Liver (tissue), 9 donors: Measurements from ENCODE around the gene GRID1. TPM values are rescaled to one million over a fixed set of nuclear protein-coding genes. Genes with fewer than 3 reads are reported as not detected.

ENCODE experiments used
- DNase-seq: peaks from one replicate; pipeline ENCODE4 v3.0.0-alpha.2; 2017; ENCODE audit warnings: low spot score
- H3K27ac ChIP-seq, 2 donors: one replicate each; pipeline ENCODE4 v1.7.0; 2013; ENCODE audit warnings: inconsistent platforms in 2 of 2, low read length in 2 of 2, control low read depth in 1 of 2, low read depth in 1 of 2, mild to moderate bottlenecking in 1 of 2
- H3K27me3 ChIP-seq, 4 donors: one replicate each; pipeline versions ENCODE4 v1.6.1 to v1.7.0; 2013; ENCODE audit warnings: low read length in 3 of 4, inconsistent platforms in 1 of 4, mild to moderate bottlenecking in 1 of 4, moderate library complexity in 1 of 4; ENCODE audit not compliant: control insufficient read depth in 4 of 4, insufficient read depth in 4 of 4
- H3K36me3 ChIP-seq, 4 donors: one replicate each; pipeline versions ENCODE4 v1.6.1 to v1.7.0; 2013; ENCODE audit warnings: low read length in 3 of 4, mild to moderate bottlenecking in 3 of 4, low read depth in 1 of 4, moderate library complexity in 1 of 4; ENCODE audit not compliant: control insufficient read depth in 4 of 4, insufficient read depth in 3 of 4
- H3K4me1 ChIP-seq, 4 donors: one replicate each; pipeline versions ENCODE4 v1.6.1 to v1.7.0; 2013; ENCODE audit warnings: low read length in 3 of 4, mild to moderate bottlenecking in 3 of 4, moderate library complexity in 1 of 4; ENCODE audit not compliant: control insufficient read depth in 4 of 4, insufficient read depth in 4 of 4
- H3K4me3 ChIP-seq, 3 donors: one replicate each; pipeline versions ENCODE4 v1.6.1 to v1.7.0; 2013; ENCODE audit warnings: low read length in 3 of 3, control low read depth in 1 of 3, low read depth in 1 of 3, mild to moderate bottlenecking in 1 of 3
- H3K9ac ChIP-seq, 2 donors: one replicate each; pipeline ENCODE4 v1.7.0; 2013; ENCODE audit warnings: low read length in 2 of 2, mild to moderate bottlenecking in 2 of 2, moderate library complexity in 2 of 2, control low read depth in 1 of 2, low read depth in 1 of 2
- H3K9me3 ChIP-seq, 4 donors: one replicate each; pipeline versions ENCODE4 v1.6.1 to v1.7.0; 2013; ENCODE audit warnings: low read length in 3 of 4; ENCODE audit not compliant: control insufficient read depth in 4 of 4
- EGR1 ChIP-seq, 2 donors: IDR thresholded peaks; 2 replicates each; pipeline ENCODE4 v1.6.1; 2016 to 2018; ENCODE audit warnings: antibody characterized with exemption in 2 of 2, low read depth in 2 of 2
- FOXA2 ChIP-seq: IDR thresholded peaks from 2 replicates; pipeline ENCODE4 v1.6.1; 2016; ENCODE audit warnings: antibody characterized with exemption
- HNF4A ChIP-seq, 2 donors: conservative IDR thresholded peaks; 2 replicates each; pipeline ENCODE4 v1.6.1; 2016; ENCODE audit warnings: antibody characterized with exemption in 2 of 2, mild to moderate bottlenecking in 2 of 2
- HNF4G ChIP-seq: IDR thresholded peaks from 2 replicates; pipeline ENCODE4 v1.6.1; 2016; ENCODE audit warnings: antibody characterized with exemption
- JUND ChIP-seq, 2 donors: IDR thresholded peaks; 2 replicates each; pipeline ENCODE4 v1.6.1; 2016; ENCODE audit warnings: antibody characterized with exemption in 2 of 2
- NR2F2 ChIP-seq: IDR thresholded peaks from 2 replicates; pipeline ENCODE4 v1.6.1; 2016; ENCODE audit warnings: antibody characterized with exemption
- RAD21 ChIP-seq, 2 donors: IDR thresholded peaks; 2 replicates each; pipeline ENCODE4 v1.6.1; 2016; ENCODE audit warnings: antibody characterized with exemption in 2 of 2, mild to moderate bottlenecking in 2 of 2
- RXRA ChIP-seq, 2 donors: IDR thresholded peaks; 2 replicates each; pipeline ENCODE4 v1.6.1; 2017 to 2018; ENCODE audit warnings: antibody characterized with exemption in 2 of 2, mild to moderate bottlenecking in 1 of 2
- SP1 ChIP-seq: IDR thresholded peaks from 2 replicates; pipeline ENCODE4 v1.6.1; 2018; ENCODE audit warnings: antibody characterized with exemption, mild to moderate bottlenecking
- YY1 ChIP-seq: IDR thresholded peaks from 2 replicates; pipeline ENCODE4 v1.6.1; 2016; ENCODE audit warnings: antibody characterized with exemption, mild to moderate bottlenecking
- WGBS: extraction: QIAGEN DNeasy Blood & Tissue Kit; methylation state at CpG from one replicate; pipeline ENCODE4 v1.1.7; 2013; 5-methylcytosine and 5-hydroxymethylcytosine counted together
- polyA plus RNA-seq, 2 donors: library from polyadenylated mRNA; stranded (reverse) in 1 of 2; unstranded in 1 of 2; fragments of 200-250 nt in 1 of 2; fragments of >200 nt in 1 of 2; fragmentation: Nextera tagmentation in 1 of 2; extraction: Ambion mirVana in 1 of 2; gene quantifications; one replicate each; pipeline versions ENCODE4 v1.2.1 to v1.2.3, GENCODE V29; 2013 to 2015
- total RNA-seq, 2 donors: library from RNA; depleted of rRNA; stranded (reverse); fragments of >200 nt; gene quantifications; one replicate each; pipeline ENCODE4 v1.2.3, GENCODE V29; 2014
- TF ChIP-seq, protein P1 (sequence below): IDR thresholded peaks from 2 replicates; pipeline ENCODE4 v1.6.1; 2016; ENCODE audit warnings: antibody characterized with exemption
- TF ChIP-seq, protein P2 (sequence below): IDR thresholded peaks from 2 replicates; pipeline ENCODE4 v1.6.1; 2016; ENCODE audit warnings: antibody characterized with exemption, mild to moderate bottlenecking
- TF ChIP-seq, protein P3 (sequence below): IDR thresholded peaks from 2 replicates; pipeline ENCODE4 v1.6.1; 2016; ENCODE audit warnings: antibody characterized with exemption
- TF ChIP-seq, protein P4 (sequence below): fragments of 150-350 bp; IDR thresholded peaks from 2 replicates; pipeline ENCODE4 v1.5.1; 2017; ENCODE audit warnings: improper control_type of control experiment, low read depth, low read length; ENCODE audit not compliant: missing input control
- donor health status: healthy.
- donor health status: healthy.
- donor health status: healthy.
- donor health status: healthy.
- donor health status: healthy.

Gene GRID1
- total and polyA plus RNA-seq, 4 donors: 0.09 to 0.17 (median 0.14) TPM; not detected in 1

DNA sequence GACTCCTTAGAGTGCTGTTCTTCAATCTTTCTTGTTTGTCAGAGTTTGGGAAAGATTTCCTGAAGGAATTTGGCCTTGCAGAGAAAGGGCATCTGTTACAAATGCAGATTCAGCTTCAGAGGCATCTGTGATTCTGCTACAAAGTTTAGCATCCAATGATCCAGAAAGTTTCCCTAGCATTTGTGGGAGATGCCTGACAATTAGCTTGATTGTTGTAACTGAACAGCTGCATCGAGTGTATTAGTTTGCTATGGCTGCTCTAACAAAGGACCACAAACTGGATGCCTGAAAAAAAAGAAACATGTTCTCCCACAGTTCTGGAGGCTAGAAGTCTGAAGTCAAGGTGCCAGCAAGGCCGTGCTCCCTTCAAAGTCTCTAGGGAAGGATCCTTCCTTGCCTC is 365.1 kb downstream of the GRID1 start (continued):
- TF ChIP-seq, protein P1, sequence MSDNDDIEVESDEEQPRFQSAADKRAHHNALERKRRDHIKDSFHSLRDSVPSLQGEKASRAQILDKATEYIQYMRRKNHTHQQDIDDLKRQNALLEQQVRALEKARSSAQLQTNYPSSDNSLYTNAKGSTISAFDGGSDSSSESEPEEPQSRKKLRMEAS: no peak
- TF ChIP-seq HNF4A (conservative IDR thresholded peaks at IDR 0.05): no peak
- TF ChIP-seq, protein P2, sequence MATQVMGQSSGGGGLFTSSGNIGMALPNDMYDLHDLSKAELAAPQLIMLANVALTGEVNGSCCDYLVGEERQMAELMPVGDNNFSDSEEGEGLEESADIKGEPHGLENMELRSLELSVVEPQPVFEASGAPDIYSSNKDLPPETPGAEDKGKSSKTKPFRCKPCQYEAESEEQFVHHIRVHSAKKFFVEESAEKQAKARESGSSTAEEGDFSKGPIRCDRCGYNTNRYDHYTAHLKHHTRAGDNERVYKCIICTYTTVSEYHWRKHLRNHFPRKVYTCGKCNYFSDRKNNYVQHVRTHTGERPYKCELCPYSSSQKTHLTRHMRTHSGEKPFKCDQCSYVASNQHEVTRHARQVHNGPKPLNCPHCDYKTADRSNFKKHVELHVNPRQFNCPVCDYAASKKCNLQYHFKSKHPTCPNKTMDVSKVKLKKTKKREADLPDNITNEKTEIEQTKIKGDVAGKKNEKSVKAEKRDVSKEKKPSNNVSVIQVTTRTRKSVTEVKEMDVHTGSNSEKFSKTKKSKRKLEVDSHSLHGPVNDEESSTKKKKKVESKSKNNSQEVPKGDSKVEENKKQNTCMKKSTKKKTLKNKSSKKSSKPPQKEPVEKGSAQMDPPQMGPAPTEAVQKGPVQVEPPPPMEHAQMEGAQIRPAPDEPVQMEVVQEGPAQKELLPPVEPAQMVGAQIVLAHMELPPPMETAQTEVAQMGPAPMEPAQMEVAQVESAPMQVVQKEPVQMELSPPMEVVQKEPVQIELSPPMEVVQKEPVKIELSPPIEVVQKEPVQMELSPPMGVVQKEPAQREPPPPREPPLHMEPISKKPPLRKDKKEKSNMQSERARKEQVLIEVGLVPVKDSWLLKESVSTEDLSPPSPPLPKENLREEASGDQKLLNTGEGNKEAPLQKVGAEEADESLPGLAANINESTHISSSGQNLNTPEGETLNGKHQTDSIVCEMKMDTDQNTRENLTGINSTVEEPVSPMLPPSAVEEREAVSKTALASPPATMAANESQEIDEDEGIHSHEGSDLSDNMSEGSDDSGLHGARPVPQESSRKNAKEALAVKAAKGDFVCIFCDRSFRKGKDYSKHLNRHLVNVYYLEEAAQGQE: no peak
- no peak for TF ChIP-seq RXRA (IDR thresholded peaks at IDR 0.05)
- no peak for TF ChIP-seq EGR1 (IDR thresholded peaks at IDR 0.05; ENCODE audit: low read depth in 2 of 2)
- no peak for TF ChIP-seq SP1
- TF ChIP-seq HNF4G: no peak
- TF ChIP-seq YY1: no peak
- TF ChIP-seq JUND (IDR thresholded peaks at IDR 0.05): no peak

DNA sequence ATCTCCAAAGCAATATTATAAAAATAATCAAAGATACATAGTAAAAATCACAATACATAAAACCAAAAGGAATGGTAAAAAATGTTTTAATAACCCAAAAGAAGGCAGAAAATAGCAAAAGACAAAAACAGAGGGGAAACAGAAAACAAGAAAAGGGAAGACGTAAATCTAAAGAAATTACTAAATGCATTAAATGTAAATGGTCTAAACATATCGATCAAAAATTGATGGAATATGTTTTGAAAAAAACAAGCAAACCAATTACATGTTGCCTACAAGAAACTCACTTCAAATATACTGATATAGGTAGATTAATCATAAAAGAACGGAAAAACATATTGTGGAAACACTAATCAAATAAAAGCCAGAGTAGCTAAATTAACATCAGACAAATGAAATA is 369.1 kb downstream of the GRID1 start:
- H3K4me3 ChIP-seq: no peak overlapping the region
- WGBS: 93% methylated on average over 3 of the region's 3 CpGs
- H3K4me1 ChIP-seq: peaks cover 10 to 36% (median 32%) of the 10 kb centered on the region in 4 donors
- H3K27ac ChIP-seq: no peak overlapping the region
- TF ChIP-seq NR2F2 (no peak), RXRA (IDR thresholded peaks at IDR 0.05) (no peak), FOXA2 (no peak)
- TF ChIP-seq, protein P3, sequence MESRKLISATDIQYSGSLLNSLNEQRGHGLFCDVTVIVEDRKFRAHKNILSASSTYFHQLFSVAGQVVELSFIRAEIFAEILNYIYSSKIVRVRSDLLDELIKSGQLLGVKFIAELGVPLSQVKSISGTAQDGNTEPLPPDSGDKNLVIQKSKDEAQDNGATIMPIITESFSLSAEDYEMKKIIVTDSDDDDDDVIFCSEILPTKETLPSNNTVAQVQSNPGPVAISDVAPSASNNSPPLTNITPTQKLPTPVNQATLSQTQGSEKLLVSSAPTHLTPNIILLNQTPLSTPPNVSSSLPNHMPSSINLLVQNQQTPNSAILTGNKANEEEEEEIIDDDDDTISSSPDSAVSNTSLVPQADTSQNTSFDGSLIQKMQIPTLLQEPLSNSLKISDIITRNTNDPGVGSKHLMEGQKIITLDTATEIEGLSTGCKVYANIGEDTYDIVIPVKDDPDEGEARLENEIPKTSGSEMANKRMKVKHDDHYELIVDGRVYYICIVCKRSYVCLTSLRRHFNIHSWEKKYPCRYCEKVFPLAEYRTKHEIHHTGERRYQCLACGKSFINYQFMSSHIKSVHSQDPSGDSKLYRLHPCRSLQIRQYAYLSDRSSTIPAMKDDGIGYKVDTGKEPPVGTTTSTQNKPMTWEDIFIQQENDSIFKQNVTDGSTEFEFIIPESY: no peak
- TF ChIP-seq, protein P1: no peak
- TF ChIP-seq, protein P4, sequence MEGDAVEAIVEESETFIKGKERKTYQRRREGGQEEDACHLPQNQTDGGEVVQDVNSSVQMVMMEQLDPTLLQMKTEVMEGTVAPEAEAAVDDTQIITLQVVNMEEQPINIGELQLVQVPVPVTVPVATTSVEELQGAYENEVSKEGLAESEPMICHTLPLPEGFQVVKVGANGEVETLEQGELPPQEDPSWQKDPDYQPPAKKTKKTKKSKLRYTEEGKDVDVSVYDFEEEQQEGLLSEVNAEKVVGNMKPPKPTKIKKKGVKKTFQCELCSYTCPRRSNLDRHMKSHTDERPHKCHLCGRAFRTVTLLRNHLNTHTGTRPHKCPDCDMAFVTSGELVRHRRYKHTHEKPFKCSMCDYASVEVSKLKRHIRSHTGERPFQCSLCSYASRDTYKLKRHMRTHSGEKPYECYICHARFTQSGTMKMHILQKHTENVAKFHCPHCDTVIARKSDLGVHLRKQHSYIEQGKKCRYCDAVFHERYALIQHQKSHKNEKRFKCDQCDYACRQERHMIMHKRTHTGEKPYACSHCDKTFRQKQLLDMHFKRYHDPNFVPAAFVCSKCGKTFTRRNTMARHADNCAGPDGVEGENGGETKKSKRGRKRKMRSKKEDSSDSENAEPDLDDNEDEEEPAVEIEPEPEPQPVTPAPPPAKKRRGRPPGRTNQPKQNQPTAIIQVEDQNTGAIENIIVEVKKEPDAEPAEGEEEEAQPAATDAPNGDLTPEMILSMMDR: no peak
- H3K9me3 ChIP-seq: no peaks in the 10 kb centered on the region
- H3K9ac ChIP-seq: no peak overlapping the region
- H3K36me3 ChIP-seq: no peaks in the 10 kb centered on the region
- DNase-seq: no peak
- H3K27me3 ChIP-seq: no peaks in the 10 kb centered on the region

DNA sequence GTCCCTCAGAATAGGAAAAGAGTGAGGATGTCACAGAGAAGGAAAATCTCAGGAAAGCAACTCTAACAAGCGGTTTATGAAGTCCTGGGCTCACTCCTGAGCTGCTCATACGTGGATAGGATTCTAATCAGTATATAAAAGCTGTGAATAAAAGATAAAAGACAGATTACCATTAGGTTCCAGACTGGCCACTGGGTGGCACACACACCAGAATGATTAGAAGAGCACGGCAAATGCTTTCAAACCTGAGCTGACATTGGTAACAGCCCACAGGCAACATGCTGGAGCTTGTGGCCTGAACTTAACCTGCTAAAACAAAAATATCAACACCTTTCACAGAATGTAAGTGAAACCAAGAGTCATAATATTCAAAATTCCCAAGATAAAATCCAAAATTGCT is 370.8 kb downstream of the GRID1 start:
- Histone ChIP-seq H3K36me3 (no peaks in the 10 kb centered on the region), H3K4me3 (no peak overlapping the region), H3K4me1 (peaks cover 10 to 40% (median 33%) of the 10 kb centered on the region in 4 donors), H3K27me3 (no peaks in the 10 kb centered on the region), H3K27ac (no peak overlapping the region), H3K9ac (no peak overlapping the region), H3K9me3 (no peaks in the 10 kb centered on the region)
- peak; percentile 14 for DNase-seq
- 36% methylated on average over 3 of the region's 3 CpGs for WGBS
- TF ChIP-seq RAD21 (IDR thresholded peaks at IDR 0.05) (peak; percentile 72 to 76), HNF4A (conservative IDR thresholded peaks at IDR 0.05) (no peak), RXRA (IDR thresholded peaks at IDR 0.05) (peak in 1 of 2 donors; percentile 3), YY1 (peak; percentile 30)
- TF ChIP-seq, protein P4: peak; percentile 42
